Urothelium cell line (cell line): ENCODE measurements around the gene TTLL11.
"Not testable (repeated sequence)": the region's sequence is repeated elsewhere in the genome, so short reads cannot be mapped to it uniquely, and the experiment has no call there.

Source experiments
- DNase-seq: peaks from one replicate; pipeline ENCODE4 v3.0.0; 2011; ENCODE audit warnings: low spot score, mixed read lengths
- FAIRE-seq: peaks from 2 replicates; lab custom pipeline; 2011; peaks lifted over from hg19 to GRCh38; lab: Jason Lieb, UNC

Gene TTLL11

GRCh38 chr9:122125509-122126330 lies 32.6 kb upstream of the TTLL11 start:
- FAIRE-seq (peak; percentile 58), DNase-seq (peak; percentile 36)

GRCh38 chr9:122125158-122125508 lies 32.0 kb upstream of the TTLL11 start:
- FAIRE-seq (no peak), DNase-seq (peak; percentile 83)

- no peak for DNase-seq
- no peak for FAIRE-seq
Observed at GRCh38 chr9:122124528-122124927, 31.4 kb upstream of the TTLL11 start.

- DNase-seq, result no peak
- no peak for FAIRE-seq
Observed at GRCh38 chr9:122124048-122124447, 30.9 kb upstream of the TTLL11 start.

- FAIRE-seq (no peak), DNase-seq (peak; percentile 76)
Observed at GRCh38 chr9:122122903-122123632, 30.0 kb upstream of the TTLL11 start.

GRCh38 chr9:122122468-122122867 lies 29.4 kb upstream of the TTLL11 start:
- FAIRE-seq, result no peak
- no peak for DNase-seq

- DNase-seq (no peak), FAIRE-seq (no peak)
Observed at GRCh38 chr9:122121931-122122330, 28.8 kb upstream of the TTLL11 start.

GRCh38 chr9:122121391-122121790 lies 28.3 kb upstream of the TTLL11 start:
- FAIRE-seq (no peak), DNase-seq (no peak)

- DNase-seq (no peak), FAIRE-seq (no peak)
Observed at GRCh38 chr9:122120316-122121071, 27.4 kb upstream of the TTLL11 start.

GRCh38 chr9:122119721-122120120 lies 26.6 kb upstream of the TTLL11 start:
- FAIRE-seq (no peak), DNase-seq (no peak)

- FAIRE-seq (no peak), DNase-seq (no peak)
Observed at GRCh38 chr9:122119166-122119521, 26.0 kb upstream of the TTLL11 start.

- DNase-seq (no peak), FAIRE-seq (no peak)
Observed at GRCh38 chr9:122118343-122119165, 25.4 kb upstream of the TTLL11 start.

- FAIRE-seq, DNase-seq: not testable (repeated sequence)
Observed at GRCh38 chr9:122117241-122117640, 24.1 kb upstream of the TTLL11 start.

- DNase-seq (no peak), FAIRE-seq (no peak)
Observed at GRCh38 chr9:122116448-122117173, 23.5 kb upstream of the TTLL11 start.

- no peak for DNase-seq
- FAIRE-seq, result no peak
Observed at GRCh38 chr9:122116040-122116439, 22.9 kb upstream of the TTLL11 start.

GRCh38 chr9:122115176-122116035 lies 22.3 kb upstream of the TTLL11 start:
- FAIRE-seq, result no peak
- no peak for DNase-seq

GRCh38 chr9:122113574-122113973 lies 20.5 kb upstream of the TTLL11 start:
- DNase-seq (no peak), FAIRE-seq (no peak)

- FAIRE-seq (no peak), DNase-seq (no peak)
Observed at GRCh38 chr9:122112238-122112637, 19.1 kb upstream of the TTLL11 start.

GRCh38 chr9:122111413-122112085 lies 18.4 kb upstream of the TTLL11 start:
- DNase-seq (no peak), FAIRE-seq (no peak)
